Measurements from ENCODE around the gene LIX1L.

Gene LIX1L

GRCh38 chr1:145987926-145988325 is 30.1 kb upstream of the LIX1L start:
- CTCF ChIA-PET: interaction anchor here (2.1 to 14.3 kb wide), 2 partner anchors 8 to 19 kb away, joined by 10 to 176 read pairs; no protein-coding TSS in a partner anchor
- POLR2A ChIA-PET: interaction anchor here (0.6 to 3.0 kb wide), 4 partner anchors 8 to 1096 kb away, joined by 3 to 25 read pairs (median 8); no protein-coding TSS in a partner anchor
- no peak for DNase-seq (ENCODE audit: extremely low spot score)
- no peak for TF ChIP-seq CTCF (IDR thresholded peaks at IDR 0.05; ENCODE audit: control extremely low read depth, extremely low read depth, low read depth, missing control alignments)

- DNase-seq (ENCODE audit: extremely low spot score): no peak
- POLR2A ChIA-PET: interaction anchor here (1.3 kb wide), 1 partner anchor 8 kb away, joined by 8 read pairs; no protein-coding TSS in a partner anchor
- no peak for TF ChIP-seq CTCF (IDR thresholded peaks at IDR 0.05; ENCODE audit: control extremely low read depth, extremely low read depth, low read depth, missing control alignments)
- CTCF ChIA-PET: interaction anchor here (1.1 to 14.3 kb wide), 4 partner anchors 7 to 35 kb away, joined by 3 to 176 read pairs (median 5); partner anchors contain the start of genes ANKRD34A, HJV and POLR3GL
Observed at GRCh38 chr1:145986551-145986950, 28.7 kb upstream of the LIX1L start.

GRCh38 chr1:145985502-145986439 is 28.0 kb upstream of the LIX1L start:
- DNase-seq (ENCODE audit: extremely low spot score): no peak
- TF ChIP-seq CTCF (IDR thresholded peaks at IDR 0.05; ENCODE audit: control extremely low read depth, extremely low read depth, low read depth, missing control alignments): no peak
- ChIA-PET CTCF (interaction anchor here (1.1 to 14.3 kb wide), 4 partner anchors 6 to 36 kb away, joined by 3 to 176 read pairs (median 5); partner anchors contain the start of genes ANKRD34A, HJV and POLR3GL), POLR2A (interaction anchor here (1.5 kb wide), 1 partner anchor 127 kb away, joined by 5 read pairs; the partner anchor contains the start of gene PIAS3)

GRCh38 chr1:145985129-145985501 is 27.3 kb upstream of the LIX1L start:
- POLR2A ChIA-PET: interaction anchor here (1.5 kb wide), 1 partner anchor 126 kb away, joined by 5 read pairs; the partner anchor contains the start of gene PIAS3
- CTCF ChIA-PET: interaction anchor here (2.3 kb wide), 1 partner anchor 22 kb away, joined by 5 read pairs; no protein-coding TSS in a partner anchor
- no peak for DNase-seq (ENCODE audit: extremely low spot score)
- TF ChIP-seq CTCF (IDR thresholded peaks at IDR 0.05; ENCODE audit: control extremely low read depth, extremely low read depth, low read depth, missing control alignments): no peak

GRCh38 chr1:145983960-145984830 is 26.4 kb upstream of the LIX1L start:
- no peak for DNase-seq (ENCODE audit: extremely low spot score)
- CTCF ChIA-PET: interaction anchor here (2.3 to 9.5 kb wide), 2 partner anchors 8 to 23 kb away, joined by 5 to 176 read pairs; partner anchors contain the start of gene TXNIP
- POLR2A ChIA-PET: no interaction called here
- TF ChIP-seq CTCF (IDR thresholded peaks at IDR 0.05; ENCODE audit: control extremely low read depth, extremely low read depth, low read depth, missing control alignments): no peak
